ENCODE results near the gene CFAP221. TPM values are rescaled to one million over a fixed set of nuclear protein-coding genes. Genes with fewer than 3 reads are reported as not detected.

Gene CFAP221
- total and polyA plus RNA-seq, 2 donors (not counting 3 experiments of a cell fraction or from before 2014, with no cell fraction given), result 0.06 TPM; not detected in 1

DNA sequence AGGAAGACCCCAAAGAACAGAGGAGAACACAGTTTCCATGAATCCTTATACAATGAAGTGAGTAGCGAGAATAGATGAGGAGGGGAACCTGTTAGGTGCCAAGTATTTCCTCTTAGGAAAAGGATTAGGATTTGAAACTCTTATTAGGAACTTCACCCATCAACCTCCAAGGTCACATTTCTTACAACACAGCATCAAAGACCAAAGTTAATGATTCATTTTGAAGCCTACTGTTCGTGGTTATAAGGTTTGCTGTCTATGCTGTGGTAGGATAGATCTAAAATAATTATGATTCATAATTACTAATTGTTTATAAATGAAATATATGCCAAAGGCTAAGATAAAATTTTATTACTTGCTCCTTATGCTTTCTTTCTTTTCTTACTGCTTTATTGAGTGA, 6.1 kb downstream of the CFAP221 start:
- peaks cover 5 to 19% of the 10 kb centered on the region in 2 experiments for H3K27me3 ChIP-seq (ENCODE audit: control insufficient read depth in 2 of 2, insufficient read depth in 2 of 2, low read length in 2 of 2)
- no peak overlapping the region for H3K4me2 ChIP-seq (ENCODE audit: insufficient read depth, low read length)
- ChIA-PET CTCF (no interaction called here), POLR2A (no interaction called here)
- no peak overlapping the region for H3K9ac ChIP-seq (replicated peaks; ENCODE audit: extremely low read depth, insufficient read depth, low read length)
- no peaks in the 10 kb centered on the region for H3K9me3 ChIP-seq (replicated peaks; ENCODE audit: control insufficient read depth, insufficient read depth, low read length)
- TF ChIP-seq, protein P1, sequence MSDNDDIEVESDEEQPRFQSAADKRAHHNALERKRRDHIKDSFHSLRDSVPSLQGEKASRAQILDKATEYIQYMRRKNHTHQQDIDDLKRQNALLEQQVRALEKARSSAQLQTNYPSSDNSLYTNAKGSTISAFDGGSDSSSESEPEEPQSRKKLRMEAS (IDR thresholded peaks at IDR 0.05; ENCODE audit: insufficient read depth, insufficient read length), result no peak
- no peak for TF ChIP-seq EZH2 (IDR thresholded peaks at IDR 0.05; ENCODE audit: borderline replicate concordance, low read depth, low read length, severe bottlenecking)
- TF ChIP-seq GATA2 (IDR thresholded peaks at IDR 0.05; ENCODE audit: insufficient read depth, insufficient read length, low read depth, low read length), result no peak
- no peak for TF ChIP-seq MYC (IDR thresholded peaks at IDR 0.05; ENCODE audit: low read depth, low read length)
- TF ChIP-seq POLR2AphosphoS5 (IDR thresholded peaks at IDR 0.05; ENCODE audit: insufficient read depth, low read depth, low read length), result no peak
- FAIRE-seq, result no peak
- H4K20me1 ChIP-seq (replicated peaks; ENCODE audit: control insufficient read depth, extremely low read depth, insufficient read depth, low read length), result no peaks in the 10 kb centered on the region
- intact Hi-C loops (cut with micrococcal nuclease), result no loop called here
- no TSS peak for BruUV-seq (replicated peaks)
- H3K36me3 ChIP-seq (ENCODE audit: control insufficient read depth in 2 of 2, extremely low read depth in 1 of 2, insufficient read depth in 2 of 2, low read length in 2 of 2), result no peaks in the 10 kb centered on the region
- H3K4me1 ChIP-seq (ENCODE audit: control insufficient read depth, extremely low read depth, insufficient read depth, low read length), result no peaks in the 10 kb centered on the region
- dilution Hi-C loops (cut with MboI; ENCODE audit: extremely low pct_ligation_motif_present, low sequenced_read_pairs), result no loop called here
- DNase-seq (ENCODE audit: low read depth, low spot score), result no peak
- no peak overlapping the region for H2AFZ ChIP-seq (ENCODE audit: low read depth, low read length)
- H3K9me1 ChIP-seq (replicated peaks; ENCODE audit: control insufficient read depth, extremely low read depth, insufficient read depth, low read length), result no peaks in the 10 kb centered on the region
- no peak overlapping the region for H3K27ac ChIP-seq (ENCODE audit: insufficient read depth, low read depth, low read length)
- H3K79me2 ChIP-seq (ENCODE audit: control insufficient read depth, insufficient read depth, low read length), result no peaks in the 10 kb centered on the region
- no peak overlapping the region for H3K4me3 ChIP-seq (replicated peaks in 1 of 3; ENCODE audit: insufficient read depth in 1 of 3, low read depth in 1 of 3, low read length in 3 of 3)

DNA sequence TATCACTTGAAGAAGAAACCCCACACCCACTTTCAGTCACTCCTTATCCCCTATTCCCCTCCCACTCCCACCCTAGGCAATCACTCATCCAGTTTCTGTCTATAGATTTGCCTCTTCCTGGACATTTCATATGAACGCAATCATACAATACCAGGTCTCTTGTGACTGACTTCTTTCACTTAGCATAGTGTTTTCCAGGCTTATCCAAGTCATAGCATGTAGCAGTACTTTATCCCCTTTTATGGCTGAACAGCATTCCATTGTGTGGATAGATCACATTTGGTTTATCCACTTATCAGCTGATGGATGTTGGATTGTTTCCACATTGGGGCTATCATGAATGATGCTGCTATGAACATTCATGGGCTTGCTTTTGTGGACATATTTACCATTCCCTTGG, 6.6 kb downstream of the CFAP221 start:
- Histone ChIP-seq H3K4me2 (ENCODE audit: insufficient read depth, low read length) (no peak overlapping the region), H3K4me1 (ENCODE audit: control insufficient read depth, extremely low read depth, insufficient read depth, low read length) (no peaks in the 10 kb centered on the region), H3K27me3 (ENCODE audit: control insufficient read depth in 2 of 2, insufficient read depth in 2 of 2, low read length in 2 of 2) (peaks cover 4 to 15% of the 10 kb centered on the region in 2 experiments), H4K20me1 (replicated peaks; ENCODE audit: control insufficient read depth, extremely low read depth, insufficient read depth, low read length) (no peaks in the 10 kb centered on the region), H3K9me1 (replicated peaks; ENCODE audit: control insufficient read depth, extremely low read depth, insufficient read depth, low read length) (no peaks in the 10 kb centered on the region), H3K4me3 (replicated peaks in 1 of 3; ENCODE audit: insufficient read depth in 1 of 3, low read depth in 1 of 3, low read length in 3 of 3) (no peak overlapping the region), H3K9me3 (replicated peaks; ENCODE audit: control insufficient read depth, insufficient read depth, low read length) (no peaks in the 10 kb centered on the region), H2AFZ (ENCODE audit: low read depth, low read length) (no peak overlapping the region), H3K79me2 (ENCODE audit: control insufficient read depth, insufficient read depth, low read length) (no peaks in the 10 kb centered on the region), H3K27ac (ENCODE audit: insufficient read depth, low read depth, low read length) (no peak overlapping the region), H3K36me3 (ENCODE audit: control insufficient read depth in 2 of 2, extremely low read depth in 1 of 2, insufficient read depth in 2 of 2, low read length in 2 of 2) (no peaks in the 10 kb centered on the region), H3K9ac (replicated peaks; ENCODE audit: extremely low read depth, insufficient read depth, low read length) (no peak overlapping the region)
- no TSS peak for BruUV-seq (replicated peaks)
- dilution Hi-C loops (cut with MboI; ENCODE audit: extremely low pct_ligation_motif_present, low sequenced_read_pairs), result no loop called here
- DNase-seq (ENCODE audit: low read depth, low spot score) (no peak), FAIRE-seq (no peak)
- ChIA-PET POLR2A (no interaction called here), CTCF (no interaction called here)
- intact Hi-C loops (cut with micrococcal nuclease), result no loop called here
- TF ChIP-seq, protein P2, sequence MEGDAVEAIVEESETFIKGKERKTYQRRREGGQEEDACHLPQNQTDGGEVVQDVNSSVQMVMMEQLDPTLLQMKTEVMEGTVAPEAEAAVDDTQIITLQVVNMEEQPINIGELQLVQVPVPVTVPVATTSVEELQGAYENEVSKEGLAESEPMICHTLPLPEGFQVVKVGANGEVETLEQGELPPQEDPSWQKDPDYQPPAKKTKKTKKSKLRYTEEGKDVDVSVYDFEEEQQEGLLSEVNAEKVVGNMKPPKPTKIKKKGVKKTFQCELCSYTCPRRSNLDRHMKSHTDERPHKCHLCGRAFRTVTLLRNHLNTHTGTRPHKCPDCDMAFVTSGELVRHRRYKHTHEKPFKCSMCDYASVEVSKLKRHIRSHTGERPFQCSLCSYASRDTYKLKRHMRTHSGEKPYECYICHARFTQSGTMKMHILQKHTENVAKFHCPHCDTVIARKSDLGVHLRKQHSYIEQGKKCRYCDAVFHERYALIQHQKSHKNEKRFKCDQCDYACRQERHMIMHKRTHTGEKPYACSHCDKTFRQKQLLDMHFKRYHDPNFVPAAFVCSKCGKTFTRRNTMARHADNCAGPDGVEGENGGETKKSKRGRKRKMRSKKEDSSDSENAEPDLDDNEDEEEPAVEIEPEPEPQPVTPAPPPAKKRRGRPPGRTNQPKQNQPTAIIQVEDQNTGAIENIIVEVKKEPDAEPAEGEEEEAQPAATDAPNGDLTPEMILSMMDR (IDR thresholded peaks at IDR 0.05; ENCODE audit: extremely low read depth in 1 of 2, insufficient read depth in 1 of 2, low read depth in 1 of 2, low read length in 2 of 2), result no peak
- TF ChIP-seq POLR2A (IDR thresholded peaks at IDR 0.05; ENCODE audit: low read depth, low read length) (no peak), POLR2AphosphoS5 (IDR thresholded peaks at IDR 0.05; ENCODE audit: insufficient read depth, low read depth, low read length) (no peak), EZH2 (IDR thresholded peaks at IDR 0.05; ENCODE audit: borderline replicate concordance, low read depth, low read length, severe bottlenecking) (no peak), FOS (IDR thresholded peaks at IDR 0.05; ENCODE audit: borderline replicate concordance, insufficient read depth, low read length) (no peak), JUN (IDR thresholded peaks at IDR 0.05; ENCODE audit: borderline replicate concordance, insufficient read depth, insufficient read length, low read depth) (no peak), MYC (IDR thresholded peaks at IDR 0.05; ENCODE audit: low read depth, low read length) (no peak), GATA2 (IDR thresholded peaks at IDR 0.05; ENCODE audit: insufficient read depth, insufficient read length, low read depth, low read length) (no peak)
- TF ChIP-seq, protein P1 (IDR thresholded peaks at IDR 0.05; ENCODE audit: insufficient read depth, insufficient read length), result no peak

Data from endothelial cell of umbilical vein (primary cell).